Left ventricle myocardium inferior (tissue), 1 donor: ENCODE measurements around the gene GHRHR. TPM values are rescaled to one million over a fixed set of nuclear protein-coding genes. Genes with fewer than 3 reads are reported as not detected.
A peak's percentile ranks its signal among the peaks of the same experiment; 100 is the strongest.

Experiments used
- DNase-seq: peaks from one replicate; pipeline ENCODE4 v3.0.0-alpha.2; 2020
- H3K27ac ChIP-seq: fragments of 200-600 bp; replicated peaks from 2 replicates; pipeline ENCODE4 v1.8.0; 2021
- H3K27me3 ChIP-seq: fragments of 200-600 bp; 2 replicates; pipeline ENCODE4 v1.8.0; 2021; ENCODE audit warnings: low read depth
- H3K36me3 ChIP-seq: fragments of 200-600 bp; 2 replicates; pipeline ENCODE4 v1.8.0; 2021
- H3K4me1 ChIP-seq: fragments of 200-600 bp; 2 replicates; pipeline ENCODE4 v1.8.0; 2021
- H3K4me3 ChIP-seq: fragments of 200-600 bp; 2 replicates; pipeline ENCODE4 v1.8.0; 2021; ENCODE audit warnings: mild to moderate bottlenecking, moderate library complexity
- H3K9me3 ChIP-seq: fragments of 200-600 bp; replicated peaks from 2 replicates; pipeline ENCODE4 v1.8.0; 2021
- CTCF ChIP-seq: fragments of 200-600 bp; IDR thresholded peaks from 2 replicates; pipeline ENCODE4 v1.8.0; 2021; ENCODE audit warnings: antibody characterized with exemption, mild to moderate bottlenecking, borderline replicate concordance
- intact Hi-C: fragments of 100-400 bp; cut with micrococcal nuclease; formaldehyde crosslinking; loops from one replicate; pipeline ENCODE4 v1.11.0; 2022
- total RNA-seq: library from RNA; stranded (reverse); fragmentation: NEBNext Ultra II Directional; extraction: Animal tissue kit (Norgen Biotek cat#: 25700); gene quantifications from one replicate; pipeline ENCODE4 v1.2.1, GENCODE V29; 2021
- donor health status: DM: no; HTN: yes; CAD: no; lungs with severe emphysema.

Gene GHRHR
- total RNA-seq, 1 donor from 2014 or later = not detected

- TF ChIP-seq CTCF = no peak
- H3K4me1 ChIP-seq = no peaks in the 10 kb centered on the region
- H3K9me3 ChIP-seq = peaks cover 17% of the 10 kb centered on the region
- H3K27ac ChIP-seq = peak overlapping the region; percentile 61
- DNase-seq = no peak
- H3K36me3 ChIP-seq = no peaks in the 10 kb centered on the region
- intact Hi-C loops = no loop called here
- no peak overlapping the region for H3K4me3 ChIP-seq
- H3K27me3 ChIP-seq = peaks cover 20% of the 10 kb centered on the region
Observed at GRCh38 chr7:31000779-31001178, 37.0 kb downstream of the GHRHR start.

- H3K9me3 ChIP-seq = peaks cover 17% of the 10 kb centered on the region
- H3K27me3 ChIP-seq = peaks cover 35% of the 10 kb centered on the region
- intact Hi-C loops = no loop called here
- H3K4me1 ChIP-seq = no peaks in the 10 kb centered on the region
- TF ChIP-seq CTCF = no peak
- H3K4me3 ChIP-seq = no peak overlapping the region
- H3K36me3 ChIP-seq = no peaks in the 10 kb centered on the region
- peak overlapping the region; percentile 5 for H3K27ac ChIP-seq
- no peak for DNase-seq
Observed at GRCh38 chr7:31002256-31002655, 38.5 kb downstream of the GHRHR start.

- intact Hi-C loops = no loop called here
- Histone ChIP-seq H3K4me3 (no peak overlapping the region), H3K9me3 (peaks cover 17% of the 10 kb centered on the region), H3K36me3 (no peaks in the 10 kb centered on the region), H3K27ac (no peak overlapping the region), H3K27me3 (peaks cover 42% of the 10 kb centered on the region), H3K4me1 (no peaks in the 10 kb centered on the region)
- DNase-seq = no peak
- TF ChIP-seq CTCF = no peak
Observed at GRCh38 chr7:31003097-31003496, 39.3 kb downstream of the GHRHR start.

- intact Hi-C loops = no loop called here
- no peak overlapping the region for H3K27ac ChIP-seq
- H3K36me3 ChIP-seq = no peaks in the 10 kb centered on the region
- H3K4me1 ChIP-seq = no peaks in the 10 kb centered on the region
- DNase-seq = no peak
- peaks cover 17% of the 10 kb centered on the region for H3K9me3 ChIP-seq
- peaks cover 49% of the 10 kb centered on the region for H3K27me3 ChIP-seq
- H3K4me3 ChIP-seq = no peak overlapping the region
- TF ChIP-seq CTCF = no peak
Observed at GRCh38 chr7:31003721-31004120, 40.0 kb downstream of the GHRHR start.

- Histone ChIP-seq H3K4me1 (no peaks in the 10 kb centered on the region), H3K27me3 (peaks cover 54% of the 10 kb centered on the region), H3K36me3 (no peaks in the 10 kb centered on the region), H3K9me3 (peaks cover 17% of the 10 kb centered on the region), H3K27ac (no peak overlapping the region), H3K4me3 (no peak overlapping the region)
- no peak for TF ChIP-seq CTCF
- intact Hi-C loops = no loop called here
- no peak for DNase-seq
Observed at GRCh38 chr7:31004393-31004792, 40.6 kb downstream of the GHRHR start.

- peak overlapping the region; percentile 51 for H3K27ac ChIP-seq
- no peak for DNase-seq
- TF ChIP-seq CTCF = no peak
- peaks cover 24% of the 10 kb centered on the region for H3K9me3 ChIP-seq
- H3K27me3 ChIP-seq = peaks cover 52% of the 10 kb centered on the region
- no peaks in the 10 kb centered on the region for H3K36me3 ChIP-seq
- intact Hi-C loops = no loop called here
- H3K4me1 ChIP-seq = no peaks in the 10 kb centered on the region
- peak overlapping the region; percentile 25 for H3K4me3 ChIP-seq
Observed at GRCh38 chr7:31006857-31007256, 43.1 kb downstream of the GHRHR start.
